Measurements from ENCODE around the gene FARP1.

FARP1 gene

GRCh38 chr13:98420554-98421175 lies 277.8 kb downstream of the FARP1 start:
- DNase-seq (ENCODE audit: low spot score), result no peak

GRCh38 chr13:98422046-98422445 lies 279.2 kb downstream of the FARP1 start:
- DNase-seq (ENCODE audit: low spot score), result no peak

DNA sequence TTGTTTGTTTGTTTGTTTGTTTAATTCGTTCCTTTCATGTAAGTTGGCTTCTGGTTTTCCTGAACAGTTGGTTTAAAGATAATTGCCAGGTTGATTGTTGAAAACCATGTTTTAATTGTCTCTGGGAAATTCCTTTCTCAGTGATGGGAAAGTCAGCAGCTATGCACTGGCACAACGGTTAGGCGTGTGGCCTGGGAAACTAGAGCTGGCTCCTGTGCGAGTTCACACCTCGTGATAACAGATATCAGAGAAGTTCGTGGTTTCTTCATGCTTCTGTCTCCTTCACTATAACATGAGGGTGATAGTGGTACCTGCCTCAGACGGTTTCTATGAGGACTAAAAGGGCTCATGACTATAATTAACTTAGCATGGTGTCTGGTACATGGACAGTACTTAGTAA lies 280.5 kb downstream of the FARP1 start:
- no peak for DNase-seq (ENCODE audit: low spot score)

DNA sequence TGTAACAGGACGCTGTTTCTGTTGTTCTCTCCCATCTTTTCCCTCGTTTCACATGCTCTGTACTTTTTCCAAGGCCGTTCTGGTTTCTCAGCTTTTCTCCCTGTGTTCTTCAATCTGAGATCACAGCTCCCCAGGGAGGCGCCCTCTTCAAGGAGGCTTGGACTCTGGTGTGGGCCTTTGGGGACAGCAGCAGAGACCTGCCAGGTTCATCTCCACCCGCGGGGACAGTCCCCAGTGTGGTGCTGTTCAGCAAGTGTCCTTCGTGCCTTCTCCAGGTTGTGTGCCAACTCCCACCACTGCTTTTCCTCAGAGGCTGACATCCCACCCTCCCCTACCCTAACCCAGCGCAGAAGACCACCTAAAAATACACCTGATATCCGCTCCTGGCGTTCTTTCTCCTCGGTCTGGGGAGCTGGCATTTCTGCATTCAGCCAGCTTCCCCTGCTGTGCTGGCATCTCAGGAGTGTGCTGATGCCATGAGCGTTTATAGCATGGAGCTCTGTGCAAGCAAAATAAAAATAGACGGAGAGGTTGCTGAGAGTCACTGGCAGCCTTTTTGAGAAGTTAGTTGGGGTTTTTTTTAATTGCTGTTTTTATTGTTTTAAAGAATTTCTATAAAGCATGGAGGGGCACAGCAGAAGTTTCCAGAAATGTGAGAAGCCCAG lies 284.6 kb downstream of the FARP1 start:
- DNase-seq (ENCODE audit: low spot score), result no peak

- DNase-seq (ENCODE audit: low spot score), result no peak
Measured at GRCh38 chr13:98428256-98428966, 285.5 kb downstream of the FARP1 start.

- no peak for DNase-seq (ENCODE audit: low spot score)
Measured at GRCh38 chr13:98429081-98429480, 286.2 kb downstream of the FARP1 start.

- no peak for DNase-seq (ENCODE audit: low spot score)
Measured at GRCh38 chr13:98429531-98429930, 286.6 kb downstream of the FARP1 start.

GRCh38 chr13:98429977-98430736 lies 287.3 kb downstream of the FARP1 start:
- no peak for DNase-seq (ENCODE audit: low spot score)

DNA sequence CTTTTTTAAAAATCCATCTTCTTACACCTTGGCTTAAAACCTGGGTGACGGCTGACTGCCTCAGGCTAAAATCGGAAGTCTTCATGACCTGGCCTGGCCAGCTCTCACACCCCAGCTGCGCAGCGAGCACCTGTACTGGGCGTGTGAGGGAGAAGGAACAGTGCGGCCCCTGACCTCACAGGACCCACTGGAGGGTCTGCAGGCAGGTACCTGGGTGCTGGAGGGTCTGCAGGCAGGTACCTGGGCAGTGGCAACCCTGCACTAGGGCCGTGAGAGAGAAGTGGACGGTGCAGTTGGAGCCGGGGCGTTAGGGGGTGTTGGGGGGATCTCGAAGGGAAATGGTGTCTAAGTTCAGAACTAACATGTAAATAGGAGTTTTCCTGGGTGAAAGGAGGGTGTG lies 289.7 kb downstream of the FARP1 start:
- no peak for DNase-seq (ENCODE audit: low spot score)

- DNase-seq (ENCODE audit: low spot score), result no peak
Measured at GRCh38 chr13:98433654-98434053, 290.8 kb downstream of the FARP1 start.

- DNase-seq (ENCODE audit: low spot score), result no peak
Measured at GRCh38 chr13:98434060-98434459, 291.2 kb downstream of the FARP1 start.

GRCh38 chr13:98435376-98435775 lies 292.5 kb downstream of the FARP1 start:
- no peak for DNase-seq (ENCODE audit: low spot score)

DNA sequence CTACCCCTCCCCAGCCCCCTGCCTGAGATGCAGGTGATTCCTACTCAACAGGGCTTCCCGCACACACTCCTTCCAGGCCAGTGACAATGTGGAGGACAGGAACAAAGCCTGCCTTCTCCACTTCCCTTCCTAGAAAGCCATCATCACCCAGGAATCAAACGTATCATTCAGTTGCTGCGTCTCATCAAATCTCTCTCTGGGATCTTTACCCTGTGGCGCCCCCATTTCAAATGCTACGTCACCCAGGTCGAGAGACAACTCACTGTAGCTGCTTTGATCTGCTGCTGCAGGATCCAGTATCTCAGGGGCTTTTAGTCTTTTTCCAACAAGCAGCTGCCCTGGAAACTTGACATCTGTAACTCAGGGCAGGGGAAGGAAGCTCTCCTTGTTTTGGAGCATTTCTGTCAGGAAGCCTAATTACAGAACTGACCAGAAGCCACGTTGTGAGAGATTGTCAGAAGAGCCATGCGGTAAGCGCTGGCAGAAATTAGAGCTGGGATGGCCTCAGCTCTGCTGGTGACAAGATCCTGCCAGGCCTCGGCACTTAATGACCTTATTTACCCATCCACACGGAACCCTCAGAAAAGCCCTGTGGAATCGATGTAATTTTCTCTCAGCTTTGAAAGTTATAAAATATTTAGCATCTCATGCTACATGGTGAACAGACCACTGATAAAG lies 293.5 kb downstream of the FARP1 start:
- no peak for DNase-seq (ENCODE audit: low spot score)

DNA sequence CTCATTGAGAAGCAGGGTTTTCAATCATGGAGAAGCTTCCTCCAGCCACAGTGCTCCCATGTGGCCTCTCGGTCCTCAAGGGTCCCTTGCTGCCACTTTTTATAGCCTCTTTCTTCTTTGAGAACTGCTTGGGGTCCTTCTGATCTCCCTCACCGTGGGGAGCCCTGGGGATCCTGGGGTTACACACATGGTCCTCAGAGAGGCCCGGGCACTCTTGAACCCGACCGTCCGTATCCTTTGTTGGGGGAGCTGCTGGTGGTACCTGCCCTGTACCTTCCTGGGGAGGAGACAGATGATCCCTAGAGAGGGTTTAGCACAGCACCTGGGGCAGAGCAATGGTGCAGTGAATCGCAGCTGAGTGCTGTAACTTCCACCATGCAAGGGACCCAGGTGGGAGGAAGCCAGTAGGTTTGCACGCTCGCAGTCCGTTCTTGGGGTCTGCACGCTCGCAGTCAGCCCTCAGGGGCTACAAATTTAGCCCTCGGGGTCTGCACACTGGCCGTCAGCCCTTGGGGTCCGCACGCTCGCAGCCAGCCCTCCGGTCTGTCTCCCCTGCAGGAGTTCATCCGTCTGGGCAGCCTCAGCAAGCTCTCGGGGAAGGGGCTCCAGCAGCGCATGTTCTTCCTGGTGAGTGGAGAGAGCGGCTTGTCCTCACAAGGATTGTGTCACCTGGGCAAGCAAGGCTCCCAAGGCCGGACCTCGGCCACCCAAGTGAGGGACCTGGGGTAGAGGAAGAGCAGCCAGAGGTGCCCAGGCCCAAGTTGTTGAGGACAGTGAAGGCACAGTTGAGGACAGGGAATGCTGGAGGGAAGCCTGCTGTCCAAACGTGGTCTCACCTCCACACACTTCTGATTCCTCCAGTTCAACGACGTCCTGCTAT lies 295.6 kb downstream of the FARP1 start:
- no peak for DNase-seq (ENCODE audit: low spot score)

GRCh38 chr13:98439126-98439828 lies 296.4 kb downstream of the FARP1 start:
- DNase-seq (ENCODE audit: low spot score), result no peak

- DNase-seq (ENCODE audit: low spot score), result no peak
Measured at GRCh38 chr13:98439896-98440295, 297.0 kb downstream of the FARP1 start.

DNA sequence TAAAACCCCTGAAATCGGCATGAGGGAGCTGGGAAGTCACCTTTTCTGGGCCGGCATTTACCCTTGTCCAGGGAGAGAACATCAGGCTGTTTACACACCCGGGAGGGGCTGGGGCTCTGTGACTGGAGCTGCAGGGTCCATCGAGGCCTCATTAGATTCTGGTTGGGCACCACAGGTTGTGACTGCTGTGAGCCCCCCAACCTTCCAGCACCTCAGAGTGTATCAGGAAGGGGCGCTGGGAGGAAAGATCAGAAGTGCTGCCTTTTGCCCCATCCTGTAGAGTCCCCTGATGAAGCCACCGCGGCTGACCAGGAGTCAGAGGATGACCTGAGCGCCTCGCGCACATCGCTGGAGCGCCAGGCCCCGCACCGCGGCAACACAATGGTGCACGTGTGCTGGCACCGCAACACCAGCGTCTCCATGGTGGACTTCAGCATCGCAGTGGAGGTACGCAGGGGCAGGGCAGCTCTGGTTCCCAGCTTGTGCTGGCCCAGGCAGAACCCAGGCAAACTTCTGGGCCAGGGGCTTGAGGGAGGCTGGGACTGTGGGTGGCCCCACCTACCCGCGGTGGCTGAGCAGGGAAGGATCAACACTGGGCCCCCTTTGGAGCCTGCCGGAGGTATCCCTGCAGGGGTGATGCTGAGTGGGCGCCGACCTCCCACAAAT lies 297.6 kb downstream of the FARP1 start:
- DNase-seq (ENCODE audit: low spot score), result no peak

DNA sequence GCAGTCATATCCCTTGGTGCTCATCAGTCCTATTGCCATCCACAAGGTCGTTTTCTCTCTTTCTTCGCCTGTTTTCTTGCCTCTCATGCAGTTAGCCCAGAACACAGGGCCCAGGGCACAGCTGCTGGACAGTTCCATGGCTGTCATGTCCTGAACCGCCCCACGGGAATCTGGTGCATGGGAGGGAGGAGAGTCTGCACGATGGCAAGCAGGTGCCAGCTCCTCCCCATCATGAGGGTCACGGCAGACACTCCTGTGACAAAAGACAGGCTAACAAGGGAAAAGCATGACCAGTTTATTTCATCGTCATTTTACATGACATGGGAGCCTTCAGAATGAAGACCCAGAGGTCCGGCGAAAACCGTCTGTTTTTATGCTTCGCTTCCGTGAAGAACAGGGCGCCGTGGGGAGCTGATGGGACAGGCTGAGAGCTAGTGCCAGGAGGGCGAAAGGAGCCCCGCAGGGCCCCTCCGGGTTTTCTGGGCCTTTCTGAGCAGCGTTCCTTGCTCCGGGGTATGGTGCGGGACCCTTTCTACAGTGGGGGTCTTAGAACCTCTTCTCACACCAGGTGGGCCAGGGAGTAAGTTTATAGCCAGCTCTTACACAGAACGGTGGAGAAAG lies 298.3 kb downstream of the FARP1 start:
- no peak for DNase-seq (ENCODE audit: low spot score)
